OCI-LY7 (cell line): ENCODE measurements around the gene GOLM1. TPM values are rescaled to one million over a fixed set of nuclear protein-coding genes. Genes with fewer than 3 reads are reported as not detected.

Source experiments
- BruUV-seq: library from RNA; stranded (reverse); fragments of 400-500 nt; replicated peaks from 2 replicates; lab custom pipeline; 2021; lab: Mats Ljungman, UMichigan
- CTCF ChIA-PET: fragments of 300-600 bp; sonication (Branson Sonifier 250); formaldehyde crosslinking; loops from one replicate; lab custom pipeline; 2022; ENCODE audit warnings: antibody characterized with exemption; ENCODE audit not compliant: unreplicated experiment; lab: Charles Lee
- POLR2A ChIA-PET: fragments of 300-600 bp; sonication (Branson Sonifier 250); formaldehyde crosslinking; loops from one replicate; lab custom pipeline; 2022; ENCODE audit warnings: antibody characterized with exemption; lab: Charles Lee
- DNase-seq: peaks from one replicate; pipeline ENCODE4 v3.0.0-alpha.2; 2015; ENCODE audit warnings: low spot score
- H2AFZ ChIP-seq: fragments of 200-600 bp; sonication (generic), shearing (Covaris generic); 2 replicates; pipeline ENCODE4 v1.6.1; 2014; ENCODE audit warnings: mild to moderate bottlenecking, antibody characterized with exemption, low read length, moderate library complexity
- H3K27ac ChIP-seq: fragments of 200-600 bp; sonication (generic); 2 replicates; pipeline ENCODE4 v1.5.1; 2014; ENCODE audit warnings: mixed run types, low read depth, mild to moderate bottlenecking, moderate library complexity, low read length, inconsistent platforms; ENCODE audit not compliant: poor library complexity, severe bottlenecking
- H3K36me3 ChIP-seq: fragments of 200-600 bp; sonication (generic); 2 replicates; pipeline ENCODE4 v1.6.1; 2014; ENCODE audit warnings: mild to moderate bottlenecking, antibody characterized with exemption, low read length, moderate library complexity, mixed read lengths; ENCODE audit not compliant: insufficient read depth
- H3K4me1 ChIP-seq: fragments of 200-600 bp; sonication (generic); 2 replicates; pipeline ENCODE4 v1.5.1; 2014; ENCODE audit warnings: mild to moderate bottlenecking, low read length; ENCODE audit not compliant: insufficient read depth, poor library complexity, severe bottlenecking
- H3K4me2 ChIP-seq: fragments of 200-600 bp; sonication (generic); 2 replicates; pipeline ENCODE4 v1.6.1; 2014; ENCODE audit warnings: mild to moderate bottlenecking, low read length
- H3K4me3 ChIP-seq: fragments of 200-600 bp; sonication (generic); 2 replicates; pipeline ENCODE4 v1.5.1; 2014; ENCODE audit warnings: mild to moderate bottlenecking, low read depth, low read length; ENCODE audit not compliant: poor library complexity, severe bottlenecking
- H3K79me2 ChIP-seq: fragments of 200-600 bp; sonication (generic); 2 replicates; pipeline ENCODE4 v1.6.1; 2016; ENCODE audit warnings: low read depth, mild to moderate bottlenecking, low read length, moderate library complexity, mixed read lengths; ENCODE audit not compliant: insufficient read depth
- H3K9me2 ChIP-seq: fragments of 200-600 bp; sonication (generic); 2 replicates; pipeline ENCODE4 v1.6.1; 2016; ENCODE audit warnings: mild to moderate bottlenecking, low read length, mixed read lengths; ENCODE audit not compliant: insufficient read depth
- H3K9me3 ChIP-seq: fragments of 200-600 bp; sonication (generic); 2 replicates; pipeline ENCODE4 v1.6.1; 2014; ENCODE audit warnings: mild to moderate bottlenecking, mixed run types, low read length, mixed read lengths
- H4K20me1 ChIP-seq: fragments of 200-600 bp; sonication (generic); 2 replicates; pipeline ENCODE4 v1.6.1; 2014; ENCODE audit warnings: mild to moderate bottlenecking, antibody characterized with exemption, low read length, moderate library complexity, mixed read lengths; ENCODE audit not compliant: insufficient read depth
- EZH2phosphoT487 ChIP-seq: fragments of 200-600 bp; sonication (generic); IDR thresholded peaks from 2 replicates; pipeline ENCODE4 v1.6.1; 2018; ENCODE audit warnings: low read depth, borderline replicate concordance, mild to moderate bottlenecking, mixed run types, antibody characterized with exemption, low read length, moderate library complexity, mixed read lengths
- intact Hi-C: fragments of 100-400 bp; cut with micrococcal nuclease; formaldehyde crosslinking; loops from one replicate; pipeline ENCODE4 v1.10.0; 2022; ENCODE audit not compliant: unreplicated experiment
- total RNA-seq, 2 experiments: library from RNA; depleted of rRNA in 1 of 2; stranded (reverse); fragments of >200 nt in 1 of 2; shearing (Covaris generic) in 1 of 2; gene quantifications; 2 replicates each; pipeline ENCODE4 v1.2.3, GENCODE V29; 2014 to 2022
- TF ChIP-seq, protein P1 (sequence below): fragments of 200-600 bp; sonication (generic); conservative IDR thresholded peaks from 2 replicates; pipeline ENCODE4 v1.5.1; 2014; ENCODE audit warnings: mild to moderate bottlenecking, antibody characterized with exemption, low read length, moderate library complexity, mixed read lengths

Gene GOLM1
- total RNA-seq, 2 experiments from 2014 or later = 0.16 TPM; not detected in 1

DNA sequence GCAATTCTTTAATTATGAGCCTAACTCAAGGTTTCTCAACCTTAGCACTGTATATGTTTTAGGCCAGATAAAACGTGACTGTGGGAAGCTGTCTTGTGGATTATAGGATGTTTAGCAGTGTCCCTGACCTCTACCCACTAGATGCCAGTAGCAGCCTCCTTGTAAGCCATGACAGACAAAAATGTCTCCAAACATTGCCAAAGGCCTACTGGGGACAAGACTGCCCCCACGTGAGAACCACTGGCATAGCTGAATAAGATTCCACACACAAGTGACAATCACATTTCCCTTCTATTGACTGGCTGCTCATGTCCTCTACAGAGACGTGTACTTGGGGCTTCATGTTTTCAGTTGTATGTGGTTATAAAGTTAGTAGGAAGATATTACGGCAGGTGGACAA is 55.4 kb downstream of the GOLM1 start:
- Histone ChIP-seq H2AFZ (no peak overlapping the region), H3K4me2 (no peak overlapping the region), H3K36me3 (no peaks in the 10 kb centered on the region), H3K9me2 (no peaks in the 10 kb centered on the region), H3K4me1 (no peaks in the 10 kb centered on the region), H3K79me2 (no peaks in the 10 kb centered on the region), H3K4me3 (no peak overlapping the region), H3K9me3 (no peaks in the 10 kb centered on the region), H4K20me1 (no peaks in the 10 kb centered on the region), H3K27ac (no peak overlapping the region)
- DNase-seq = no peak
- no TSS peak for BruUV-seq
- ChIA-PET POLR2A (interaction anchor here (0.9 kb wide), 1 partner anchor 11 kb away, joined by 3 read pairs; no protein-coding TSS in a partner anchor), CTCF (no interaction called here)
- intact Hi-C loops = no loop called here
- TF ChIP-seq, protein P1, sequence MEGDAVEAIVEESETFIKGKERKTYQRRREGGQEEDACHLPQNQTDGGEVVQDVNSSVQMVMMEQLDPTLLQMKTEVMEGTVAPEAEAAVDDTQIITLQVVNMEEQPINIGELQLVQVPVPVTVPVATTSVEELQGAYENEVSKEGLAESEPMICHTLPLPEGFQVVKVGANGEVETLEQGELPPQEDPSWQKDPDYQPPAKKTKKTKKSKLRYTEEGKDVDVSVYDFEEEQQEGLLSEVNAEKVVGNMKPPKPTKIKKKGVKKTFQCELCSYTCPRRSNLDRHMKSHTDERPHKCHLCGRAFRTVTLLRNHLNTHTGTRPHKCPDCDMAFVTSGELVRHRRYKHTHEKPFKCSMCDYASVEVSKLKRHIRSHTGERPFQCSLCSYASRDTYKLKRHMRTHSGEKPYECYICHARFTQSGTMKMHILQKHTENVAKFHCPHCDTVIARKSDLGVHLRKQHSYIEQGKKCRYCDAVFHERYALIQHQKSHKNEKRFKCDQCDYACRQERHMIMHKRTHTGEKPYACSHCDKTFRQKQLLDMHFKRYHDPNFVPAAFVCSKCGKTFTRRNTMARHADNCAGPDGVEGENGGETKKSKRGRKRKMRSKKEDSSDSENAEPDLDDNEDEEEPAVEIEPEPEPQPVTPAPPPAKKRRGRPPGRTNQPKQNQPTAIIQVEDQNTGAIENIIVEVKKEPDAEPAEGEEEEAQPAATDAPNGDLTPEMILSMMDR = no peak
- TF ChIP-seq EZH2phosphoT487 = no peak

DNA sequence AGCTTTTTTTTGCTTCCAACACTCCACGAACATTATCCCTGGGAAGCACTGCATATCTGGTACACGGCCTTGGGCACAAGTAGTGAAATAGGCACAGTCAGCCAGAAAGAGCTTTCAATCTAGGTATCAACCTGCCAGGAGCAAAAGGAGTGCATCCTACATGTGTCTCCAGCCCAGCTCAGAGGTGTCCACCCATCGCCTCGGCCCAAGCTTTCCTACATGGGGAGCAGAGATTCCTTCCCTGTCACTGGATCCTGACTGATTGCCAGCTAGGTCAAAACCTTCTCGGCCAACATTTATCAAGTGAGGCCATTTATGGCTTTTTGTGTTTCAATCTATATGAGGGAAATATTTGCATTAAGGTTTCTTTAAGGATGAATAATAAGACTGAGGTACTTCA is 55.8 kb downstream of the GOLM1 start:
- H3K9me2 ChIP-seq = no peaks in the 10 kb centered on the region
- H3K4me2 ChIP-seq = no peak overlapping the region
- no peaks in the 10 kb centered on the region for H3K79me2 ChIP-seq
- no TSS peak for BruUV-seq
- TF ChIP-seq, protein P1 = no peak
- TF ChIP-seq EZH2phosphoT487 = no peak
- H4K20me1 ChIP-seq = no peaks in the 10 kb centered on the region
- ChIA-PET POLR2A (no interaction called here), CTCF (no interaction called here)
- no peak overlapping the region for H3K27ac ChIP-seq
- H2AFZ ChIP-seq = no peak overlapping the region
- intact Hi-C loops = no loop called here
- no peak for DNase-seq
- no peak overlapping the region for H3K4me3 ChIP-seq
- no peaks in the 10 kb centered on the region for H3K9me3 ChIP-seq
- H3K36me3 ChIP-seq = no peaks in the 10 kb centered on the region
- H3K4me1 ChIP-seq = no peaks in the 10 kb centered on the region

DNA sequence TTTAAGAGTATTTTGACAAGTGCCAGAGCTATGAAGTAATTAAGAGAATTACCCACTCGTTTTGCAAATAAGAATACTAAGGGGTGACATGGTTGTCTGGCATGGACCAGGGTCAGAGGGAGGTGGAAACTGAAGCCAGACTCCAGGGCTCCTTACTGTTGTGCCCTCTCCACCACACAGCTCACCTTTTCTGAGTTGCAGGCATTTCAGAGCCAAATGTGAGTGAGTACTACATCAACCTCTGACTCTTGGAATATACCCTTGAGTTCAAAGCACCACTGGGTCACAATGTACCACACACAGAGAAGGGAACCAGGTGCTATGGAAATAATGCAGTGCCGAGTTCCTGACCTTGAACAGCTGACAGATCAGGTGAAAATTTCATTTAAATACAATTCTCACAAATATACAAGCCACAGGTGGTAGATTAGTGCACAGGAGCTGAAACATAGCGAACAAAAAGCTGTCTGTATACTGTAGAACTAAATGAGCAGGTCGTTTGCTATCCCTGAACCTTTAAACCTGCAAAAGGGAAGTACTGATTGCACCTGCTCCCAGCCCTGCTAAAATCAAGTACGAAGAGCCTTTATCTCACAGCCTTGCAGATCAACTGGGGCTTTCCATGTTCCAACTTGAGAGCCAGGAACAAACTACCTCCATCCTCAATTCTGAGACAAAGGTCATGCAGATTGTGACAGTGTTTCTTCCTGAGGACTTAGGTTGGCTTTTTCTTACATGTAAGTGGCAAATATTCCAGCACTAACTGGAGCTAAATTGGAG is 57.0 kb downstream of the GOLM1 start:
- Histone ChIP-seq H3K4me2 (no peak overlapping the region), H3K4me3 (no peak overlapping the region), H3K4me1 (no peaks in the 10 kb centered on the region), H3K9me3 (no peaks in the 10 kb centered on the region), H3K79me2 (no peaks in the 10 kb centered on the region), H3K9me2 (no peaks in the 10 kb centered on the region), H3K27ac (no peak overlapping the region), H4K20me1 (no peaks in the 10 kb centered on the region), H3K36me3 (no peaks in the 10 kb centered on the region), H2AFZ (no peak overlapping the region)
- CTCF ChIA-PET = no interaction called here
- intact Hi-C loops = no loop called here
- POLR2A ChIA-PET = no interaction called here
- no peak for DNase-seq
- TF ChIP-seq, protein P1 = no peak
- no peak for TF ChIP-seq EZH2phosphoT487
- BruUV-seq = no TSS peak
